ENCODE measurements around the gene CIAO3. TPM values are rescaled to one million over a fixed set of nuclear protein-coding genes. Genes with fewer than 3 reads are reported as not detected.

CIAO3 gene
- total RNA-seq, 1 experiment from 2014 or later: 21.9 TPM

DNA sequence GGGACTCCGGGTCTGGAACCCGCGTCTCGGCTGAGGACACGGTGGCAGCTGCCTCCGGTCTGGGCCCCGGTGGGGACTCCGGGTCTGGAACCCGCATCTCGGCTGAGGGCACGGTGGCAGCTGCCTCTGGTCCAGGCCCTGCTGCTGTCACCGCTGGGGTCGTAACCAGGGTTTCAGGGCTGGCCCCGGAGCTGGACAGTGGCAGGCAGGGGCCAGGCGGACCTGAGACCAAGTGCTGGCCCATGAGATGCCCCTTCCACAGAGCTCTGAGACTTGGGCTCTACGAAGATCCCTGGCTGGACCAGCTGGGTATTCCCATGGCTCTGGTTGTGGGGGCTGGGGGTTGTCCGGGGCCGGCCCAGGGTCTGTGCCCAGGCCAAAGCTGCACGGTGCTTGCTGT lies 43.6 kb upstream of the CIAO3 start:
- peaks cover 3% of the 10 kb centered on the region for H4K20me1 ChIP-seq (ENCODE audit: control insufficient read depth, insufficient read depth, insufficient read length)
- Mint-ChIP-seq H3K27ac (no peak overlapping the region), H3K9me3 (no peaks in the 10 kb centered on the region), H3K27me3 (ENCODE audit: low read depth) (peaks cover 13% of the 10 kb centered on the region), H3K4me1 (peaks cover 0 to 2% of the 10 kb centered on the region in 2 experiments; a peak in 1 of 4 replicates), H3K4me3 (no peak overlapping the region), H3K36me3 (ENCODE audit: insufficient read depth in 1 of 3, low read depth in 3 of 3) (peaks cover 0 to 8% (median 5%) of the 10 kb centered on the region in 3 experiments; a peak in 5 of 7 replicates)
- no peak for DNase-seq
- no peak overlapping the region for H3T11ph ChIP-seq (ENCODE audit: low read length)
- no peak overlapping the region for H4K91ac ChIP-seq (ENCODE audit: insufficient read length, low read depth, low read length)
- no peaks in the 10 kb centered on the region for H3K79me2 ChIP-seq (ENCODE audit: insufficient read depth, low read length)
- no peak overlapping the region for H4K5ac ChIP-seq (ENCODE audit: insufficient read length, low read depth, low read length)
- H4K8ac ChIP-seq (replicated peaks; ENCODE audit: insufficient read length, low read depth, low read length): no peak overlapping the region
- H3K4me2 ChIP-seq (ENCODE audit: insufficient read depth, insufficient read length, low read length): no peak overlapping the region
- H3K14ac ChIP-seq (ENCODE audit: insufficient read depth, low read length): no peak overlapping the region
- no peak overlapping the region for H3K56ac ChIP-seq (ENCODE audit: insufficient read length, low read depth, low read length)
- no peak overlapping the region for H2BK120ac ChIP-seq (ENCODE audit: low read depth, low read length, poor library complexity, severe bottlenecking)
- no peak overlapping the region for H3K27ac ChIP-seq (ENCODE audit: insufficient read length, low read depth, low read length)
- WGBS (ENCODE audit: extremely low coverage, insufficient read length, low lambda C conversion rate): no CpG with 5 or more reads among the region's 19 CpGs
- H3K4me1 ChIP-seq (ENCODE audit: insufficient read depth, low read length): no peaks in the 10 kb centered on the region
- no peak overlapping the region for H3K23ac ChIP-seq (ENCODE audit: insufficient read length, low read depth, low read length)
- no peak overlapping the region for H2BK15ac ChIP-seq (ENCODE audit: low read depth, low read length)
- no peak overlapping the region for H3K4ac ChIP-seq (ENCODE audit: low read depth, low read length)
- H3K9ac ChIP-seq (ENCODE audit: extremely low read depth, insufficient read length, low read length): no peak overlapping the region
- H3K79me1 ChIP-seq (ENCODE audit: insufficient read depth, low read depth, low read length, poor library complexity, severe bottlenecking): peaks cover 2% of the 10 kb centered on the region
- H3K18ac ChIP-seq (ENCODE audit: insufficient read length, low read depth, low read length): no peak overlapping the region
- H3K23me2 ChIP-seq (ENCODE audit: insufficient read length, low read depth, low read length, poor library complexity, severe bottlenecking): peaks cover 11% of the 10 kb centered on the region
- H2AFZ ChIP-seq (ENCODE audit: low read length): no peak overlapping the region
- no peak overlapping the region for H2BK20ac ChIP-seq (ENCODE audit: low read depth, low read length, poor library complexity, severe bottlenecking)
- TF ChIP-seq, protein P1, sequence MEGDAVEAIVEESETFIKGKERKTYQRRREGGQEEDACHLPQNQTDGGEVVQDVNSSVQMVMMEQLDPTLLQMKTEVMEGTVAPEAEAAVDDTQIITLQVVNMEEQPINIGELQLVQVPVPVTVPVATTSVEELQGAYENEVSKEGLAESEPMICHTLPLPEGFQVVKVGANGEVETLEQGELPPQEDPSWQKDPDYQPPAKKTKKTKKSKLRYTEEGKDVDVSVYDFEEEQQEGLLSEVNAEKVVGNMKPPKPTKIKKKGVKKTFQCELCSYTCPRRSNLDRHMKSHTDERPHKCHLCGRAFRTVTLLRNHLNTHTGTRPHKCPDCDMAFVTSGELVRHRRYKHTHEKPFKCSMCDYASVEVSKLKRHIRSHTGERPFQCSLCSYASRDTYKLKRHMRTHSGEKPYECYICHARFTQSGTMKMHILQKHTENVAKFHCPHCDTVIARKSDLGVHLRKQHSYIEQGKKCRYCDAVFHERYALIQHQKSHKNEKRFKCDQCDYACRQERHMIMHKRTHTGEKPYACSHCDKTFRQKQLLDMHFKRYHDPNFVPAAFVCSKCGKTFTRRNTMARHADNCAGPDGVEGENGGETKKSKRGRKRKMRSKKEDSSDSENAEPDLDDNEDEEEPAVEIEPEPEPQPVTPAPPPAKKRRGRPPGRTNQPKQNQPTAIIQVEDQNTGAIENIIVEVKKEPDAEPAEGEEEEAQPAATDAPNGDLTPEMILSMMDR (conservative IDR thresholded peaks at IDR 0.05): no peak
- no peak overlapping the region for H2BK12ac ChIP-seq (ENCODE audit: insufficient read length, low read depth, low read length)
- H3K9me3 ChIP-seq (ENCODE audit: control insufficient read depth, low read depth, low read length): no peaks in the 10 kb centered on the region
- no peak overlapping the region for H2AK5ac ChIP-seq (ENCODE audit: insufficient read length, low read length)
- no peaks in the 10 kb centered on the region; the same call in 1 of the 2 replicates for H3K27me3 ChIP-seq (ENCODE audit: insufficient read depth, low read length)
- no peak overlapping the region for H2BK5ac ChIP-seq (ENCODE audit: insufficient read length, low read length)

Data from H9 (cell line).